Neutrophil (primary cell): Measurements from ENCODE around the gene PRSS58.

Experiments used
- H3K27ac ChIP-seq: fragments of 200-600 bp; sonication (generic); 2 replicates; pipeline ENCODE4 v1.5.1; 2016; ENCODE audit warnings: mild to moderate bottlenecking, moderate library complexity
- H3K27me3 ChIP-seq: fragments of 200-600 bp; sonication (generic); 2 replicates; pipeline ENCODE4 v1.6.0; 2016; ENCODE audit warnings: mild to moderate bottlenecking
- H3K36me3 ChIP-seq: fragments of 200-600 bp; sonication (generic); 2 replicates; pipeline ENCODE4 v1.5.1; 2017
- H3K4me1 ChIP-seq, 2 experiments: fragments of 200-600 bp in 1 of 2; sonication (generic) in 1 of 2; 1 replicate in 1 of 2; 2 replicates in 1 of 2; pipeline versions ENCODE4 v1.5.1 to v1.6.1; 2013 to 2016; ENCODE audit warnings: low read depth in 1 of 2, low read length in 1 of 2, mild to moderate bottlenecking in 1 of 2, moderate library complexity in 1 of 2; ENCODE audit not compliant: control insufficient read depth in 1 of 2, insufficient read depth in 1 of 2
- H3K4me3 ChIP-seq, 2 experiments: fragments of 200-600 bp in 1 of 2; sonication (generic) in 1 of 2; 1 replicate in 1 of 2; 2 replicates in 1 of 2; pipeline ENCODE4 v1.5.1; 2013 to 2016; ENCODE audit warnings: low read depth in 1 of 2, low read length in 1 of 2, mild to moderate bottlenecking in 1 of 2, moderate library complexity in 1 of 2
- H3K9me3 ChIP-seq: fragments of 200-600 bp; sonication (generic); 2 replicates; pipeline ENCODE4 v1.5.1; 2016
- TF ChIP-seq, protein P1 (sequence below): fragments of 200-600 bp; sonication (generic); IDR thresholded peaks from 2 replicates; pipeline ENCODE4 v1.5.1; 2016; ENCODE audit warnings: antibody characterized with exemption

PRSS58 gene

GRCh38 chr7:142300689-142301088 lies 42.8 kb upstream of the PRSS58 start:
- H3K27me3 ChIP-seq = no peaks in the 10 kb centered on the region
- no peak overlapping the region for H3K27ac ChIP-seq
- no peaks in the 10 kb centered on the region for H3K4me1 ChIP-seq
- TF ChIP-seq, protein P1, sequence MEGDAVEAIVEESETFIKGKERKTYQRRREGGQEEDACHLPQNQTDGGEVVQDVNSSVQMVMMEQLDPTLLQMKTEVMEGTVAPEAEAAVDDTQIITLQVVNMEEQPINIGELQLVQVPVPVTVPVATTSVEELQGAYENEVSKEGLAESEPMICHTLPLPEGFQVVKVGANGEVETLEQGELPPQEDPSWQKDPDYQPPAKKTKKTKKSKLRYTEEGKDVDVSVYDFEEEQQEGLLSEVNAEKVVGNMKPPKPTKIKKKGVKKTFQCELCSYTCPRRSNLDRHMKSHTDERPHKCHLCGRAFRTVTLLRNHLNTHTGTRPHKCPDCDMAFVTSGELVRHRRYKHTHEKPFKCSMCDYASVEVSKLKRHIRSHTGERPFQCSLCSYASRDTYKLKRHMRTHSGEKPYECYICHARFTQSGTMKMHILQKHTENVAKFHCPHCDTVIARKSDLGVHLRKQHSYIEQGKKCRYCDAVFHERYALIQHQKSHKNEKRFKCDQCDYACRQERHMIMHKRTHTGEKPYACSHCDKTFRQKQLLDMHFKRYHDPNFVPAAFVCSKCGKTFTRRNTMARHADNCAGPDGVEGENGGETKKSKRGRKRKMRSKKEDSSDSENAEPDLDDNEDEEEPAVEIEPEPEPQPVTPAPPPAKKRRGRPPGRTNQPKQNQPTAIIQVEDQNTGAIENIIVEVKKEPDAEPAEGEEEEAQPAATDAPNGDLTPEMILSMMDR = no peak
- no peaks in the 10 kb centered on the region for H3K36me3 ChIP-seq
- no peaks in the 10 kb centered on the region for H3K9me3 ChIP-seq
- no peak overlapping the region for H3K4me3 ChIP-seq

DNA sequence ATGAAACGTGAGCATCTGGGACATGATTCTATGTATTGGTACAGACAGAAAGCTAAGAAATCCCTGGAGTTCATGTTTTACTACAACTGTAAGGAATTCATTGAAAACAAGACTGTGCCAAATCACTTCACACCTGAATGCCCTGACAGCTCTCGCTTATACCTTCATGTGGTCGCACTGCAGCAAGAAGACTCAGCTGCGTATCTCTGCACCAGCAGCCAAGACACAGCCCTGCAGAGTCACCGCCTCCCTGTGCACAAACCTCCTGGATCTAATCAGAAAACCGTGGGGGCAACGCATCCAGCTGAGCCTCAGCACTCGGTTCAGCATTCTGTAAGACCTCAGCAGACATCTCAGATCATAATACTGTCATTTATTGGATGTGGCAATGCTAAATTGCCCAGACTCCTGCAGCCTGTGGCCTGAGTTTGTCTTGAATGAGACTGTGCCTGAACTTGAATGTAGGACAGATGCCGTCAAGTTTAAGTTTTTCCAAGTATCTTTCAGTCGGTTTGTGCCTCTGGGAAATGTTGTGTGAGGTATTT lies 41.5 kb upstream of the PRSS58 start:
- no peak overlapping the region for H3K27ac ChIP-seq
- no peaks in the 10 kb centered on the region for H3K27me3 ChIP-seq
- no peak overlapping the region for H3K4me3 ChIP-seq
- TF ChIP-seq, protein P1 = no peak
- no peaks in the 10 kb centered on the region for H3K9me3 ChIP-seq
- no peaks in the 10 kb centered on the region for H3K4me1 ChIP-seq
- no peaks in the 10 kb centered on the region for H3K36me3 ChIP-seq

DNA sequence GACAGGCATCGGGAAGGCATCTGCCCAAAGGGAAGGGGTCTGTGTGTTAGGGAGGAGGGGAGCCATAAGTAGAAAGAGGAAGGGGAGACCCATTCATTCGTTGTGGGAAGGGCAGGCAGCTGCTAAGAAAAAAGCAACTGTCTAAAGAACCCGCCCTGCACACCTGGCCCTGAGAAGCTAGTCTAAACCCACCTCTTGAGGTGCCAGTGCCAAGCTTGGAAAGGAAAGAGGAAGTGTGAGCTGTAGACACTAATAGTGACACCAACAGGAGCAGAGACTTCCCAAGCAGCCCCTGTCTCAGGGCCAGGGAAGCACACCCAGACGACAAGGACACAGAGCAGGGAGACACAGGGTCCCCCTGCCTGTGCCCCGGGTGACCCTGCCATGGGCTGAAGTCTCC lies 40.8 kb upstream of the PRSS58 start:
- Histone ChIP-seq H3K27ac (no peak overlapping the region), H3K9me3 (no peaks in the 10 kb centered on the region), H3K36me3 (no peaks in the 10 kb centered on the region), H3K4me3 (no peak overlapping the region), H3K27me3 (no peaks in the 10 kb centered on the region), H3K4me1 (no peaks in the 10 kb centered on the region)
- TF ChIP-seq, protein P1 = no peak

GRCh38 chr7:142298009-142298408 lies 40.2 kb upstream of the PRSS58 start:
- Histone ChIP-seq H3K4me1 (no peaks in the 10 kb centered on the region), H3K9me3 (no peaks in the 10 kb centered on the region), H3K27me3 (no peaks in the 10 kb centered on the region), H3K4me3 (no peak overlapping the region), H3K27ac (no peak overlapping the region), H3K36me3 (no peaks in the 10 kb centered on the region)
- TF ChIP-seq, protein P1 = no peak

DNA sequence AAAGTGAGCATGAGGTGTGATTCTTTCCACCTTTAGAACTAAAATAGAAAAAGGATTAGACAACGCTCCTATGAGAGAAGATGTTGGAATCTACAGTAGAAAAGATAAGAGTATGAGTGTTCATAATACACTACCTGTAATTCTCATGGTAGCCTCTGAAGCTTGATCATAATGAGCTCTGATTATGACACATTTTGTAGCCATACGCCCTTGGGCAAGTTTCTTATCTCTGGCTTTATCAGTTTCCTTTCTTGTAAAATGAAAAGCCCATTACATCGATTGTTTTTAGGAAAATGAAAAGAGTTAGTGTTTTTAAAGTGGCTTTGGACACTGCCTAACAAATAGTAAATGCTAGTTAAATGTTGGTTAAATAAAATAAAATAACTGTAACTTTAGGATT lies 22.4 kb upstream of the PRSS58 start:
- Histone ChIP-seq H3K27me3 (peaks cover 18% of the 10 kb centered on the region), H3K4me1 (no peaks in the 10 kb centered on the region), H3K9me3 (no peaks in the 10 kb centered on the region), H3K4me3 (no peak overlapping the region), H3K36me3 (no peaks in the 10 kb centered on the region), H3K27ac (no peak overlapping the region)
- TF ChIP-seq, protein P1 = no peak

DNA sequence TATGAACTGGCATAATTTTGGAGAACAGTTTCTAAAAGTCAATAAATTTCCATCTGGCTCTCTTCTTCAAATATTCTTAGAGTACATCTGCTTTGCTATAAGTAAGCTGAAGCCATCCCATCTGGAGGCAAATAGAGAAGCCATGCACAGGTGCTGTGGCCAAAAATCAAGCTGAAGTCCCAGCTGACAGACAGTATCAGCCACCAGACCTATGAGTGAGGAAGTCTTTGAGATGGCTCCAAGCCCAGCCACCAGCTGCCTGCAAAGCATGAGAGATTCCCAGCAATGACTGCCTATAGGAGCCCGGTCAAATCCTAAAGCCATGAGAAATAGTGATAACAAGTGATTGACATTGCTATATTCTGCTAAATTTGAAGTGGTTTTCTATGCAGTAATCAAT lies 21.7 kb upstream of the PRSS58 start:
- no peaks in the 10 kb centered on the region for H3K36me3 ChIP-seq
- H3K4me3 ChIP-seq = no peak overlapping the region
- TF ChIP-seq, protein P1 = no peak
- H3K27me3 ChIP-seq = peaks cover 18% of the 10 kb centered on the region
- no peaks in the 10 kb centered on the region for H3K4me1 ChIP-seq
- no peak overlapping the region for H3K27ac ChIP-seq
- H3K9me3 ChIP-seq = no peaks in the 10 kb centered on the region
